Sigmoid colon (tissue), 7 donors: Measurements from ENCODE around the gene CAMSAP2. TPM values are rescaled to one million over a fixed set of nuclear protein-coding genes. Genes with fewer than 3 reads are reported as not detected.
A peak's percentile ranks its signal among the peaks of the same experiment; 100 is the strongest.

Experiments used
- DNase-seq: peaks from one replicate; pipeline ENCODE4 v3.0.0-alpha.2; 2019
- H3K27ac ChIP-seq, 4 donors: fragments of 200-600 bp; sonication (generic); one replicate each; pipeline ENCODE4 v1.5.1; 2016 to 2019; ENCODE audit warnings: mild to moderate bottlenecking in 1 of 4
- H3K27me3 ChIP-seq, 3 donors: fragments of 200-600 bp; sonication (generic); one replicate each; pipeline ENCODE4 v1.5.1; 2019; ENCODE audit warnings: mild to moderate bottlenecking in 1 of 3
- H3K36me3 ChIP-seq, 4 donors: fragments of 200-600 bp; sonication (generic); one replicate each; pipeline ENCODE4 v1.5.1; 2016 to 2019
- H3K4me1 ChIP-seq, 4 donors: fragments of 200-600 bp; sonication (generic); one replicate each; pipeline ENCODE4 v1.5.1; 2017 to 2019
- H3K4me3 ChIP-seq, 4 donors: fragments of 200-600 bp; sonication (generic); one replicate each; pipeline ENCODE4 v1.5.1; 2017 to 2019; ENCODE audit warnings: mild to moderate bottlenecking in 2 of 4, moderate library complexity in 1 of 4
- H3K9me3 ChIP-seq, 4 donors: fragments of 200-600 bp in 3 of 4; sonication (generic) in 3 of 4; one replicate each; pipeline versions ENCODE4 v1.5.1 to v1.6.1; 2013 to 2019
- EP300 ChIP-seq, 4 donors: sonication (generic); formaldehyde crosslinking; IDR thresholded peaks; one replicate each; pipeline ENCODE4 v1.6.1; 2017; ENCODE audit warnings: antibody characterized with exemption in 4 of 4
- POLR2A ChIP-seq, 2 donors: fragments of 450-650 bp; IDR thresholded peaks; one replicate each; pipeline ENCODE4 v1.6.1; 2016; ENCODE audit warnings: antibody characterized with exemption in 2 of 2, mild to moderate bottlenecking in 2 of 2, moderate library complexity in 2 of 2
- POLR2AphosphoS5 ChIP-seq, 4 donors: sonication (generic); formaldehyde crosslinking; IDR thresholded peaks; one replicate each; pipeline ENCODE4 v1.6.1; 2017; ENCODE audit warnings: antibody characterized with exemption in 4 of 4
- WGBS, 2 donors: extraction: QIAGEN DNeasy Blood & Tissue Kit; methylation state at CpG; one replicate each; pipeline ENCODE4 v1.1.7; 2013; 5-methylcytosine and 5-hydroxymethylcytosine counted together
- intact Hi-C: fragments of 100-400 bp; cut with DNase I; formaldehyde crosslinking; loops from one replicate; pipeline ENCODE4 v1.15.1; 2023
- polyA plus RNA-seq, 3 donors: library from polyadenylated mRNA; stranded (reverse); fragments of 200-250 nt; gene quantifications; one replicate each; pipeline ENCODE4 v1.2.3, GENCODE V29; 2013
- total RNA-seq, 4 donors: library from RNA; depleted of rRNA; stranded (reverse); fragments of >200 nt; gene quantifications; one replicate each; pipeline ENCODE4 v1.1.0, GENCODE V29; 2016
- TF ChIP-seq, protein P1 (sequence below), 4 experiments: fragments of 450-650 bp in 3 of 4; fragments of 200-600 bp in 1 of 4; IDR thresholded peaks; one replicate each; pipeline ENCODE4 v1.5.1; 2016 to 2019; ENCODE audit warnings: antibody characterized with exemption in 4 of 4, mild to moderate bottlenecking in 3 of 4, moderate library complexity in 2 of 4
- donor health status: healthy with polysubstance abuse.
- donor health status: Bipolar disorder and iron deficiency.
- donor health status: healthy.

The CAMSAP2 gene
- total and polyA plus RNA-seq, 7 donors = 1.2 to 40.7 (median 31.8) TPM

DNA sequence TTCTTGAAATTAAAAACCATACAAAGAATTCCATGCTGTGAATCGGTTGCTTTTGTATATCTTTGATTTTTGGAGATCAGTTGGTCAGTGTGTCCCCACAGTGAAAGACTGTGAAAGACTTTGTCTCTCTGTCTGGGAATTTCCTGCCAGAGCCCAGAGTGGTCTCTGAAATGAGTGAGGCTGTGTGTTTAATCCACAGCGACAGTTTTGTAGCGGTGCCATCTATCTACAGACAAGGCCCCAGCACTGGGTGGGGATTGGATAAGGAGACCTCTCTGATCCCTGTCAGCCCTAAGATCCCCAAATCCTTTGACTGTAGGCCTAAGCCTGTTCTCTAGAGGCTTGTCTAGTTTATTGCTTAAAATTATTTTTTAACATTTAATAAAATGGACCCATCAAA, 144.4 kb downstream of the CAMSAP2 start:
- TF ChIP-seq, protein P1, sequence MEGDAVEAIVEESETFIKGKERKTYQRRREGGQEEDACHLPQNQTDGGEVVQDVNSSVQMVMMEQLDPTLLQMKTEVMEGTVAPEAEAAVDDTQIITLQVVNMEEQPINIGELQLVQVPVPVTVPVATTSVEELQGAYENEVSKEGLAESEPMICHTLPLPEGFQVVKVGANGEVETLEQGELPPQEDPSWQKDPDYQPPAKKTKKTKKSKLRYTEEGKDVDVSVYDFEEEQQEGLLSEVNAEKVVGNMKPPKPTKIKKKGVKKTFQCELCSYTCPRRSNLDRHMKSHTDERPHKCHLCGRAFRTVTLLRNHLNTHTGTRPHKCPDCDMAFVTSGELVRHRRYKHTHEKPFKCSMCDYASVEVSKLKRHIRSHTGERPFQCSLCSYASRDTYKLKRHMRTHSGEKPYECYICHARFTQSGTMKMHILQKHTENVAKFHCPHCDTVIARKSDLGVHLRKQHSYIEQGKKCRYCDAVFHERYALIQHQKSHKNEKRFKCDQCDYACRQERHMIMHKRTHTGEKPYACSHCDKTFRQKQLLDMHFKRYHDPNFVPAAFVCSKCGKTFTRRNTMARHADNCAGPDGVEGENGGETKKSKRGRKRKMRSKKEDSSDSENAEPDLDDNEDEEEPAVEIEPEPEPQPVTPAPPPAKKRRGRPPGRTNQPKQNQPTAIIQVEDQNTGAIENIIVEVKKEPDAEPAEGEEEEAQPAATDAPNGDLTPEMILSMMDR (IDR thresholded peaks at IDR 0.05) = no peak
- TF ChIP-seq POLR2A (IDR thresholded peaks at IDR 0.05) (no peak), POLR2AphosphoS5 (IDR thresholded peaks at IDR 0.05) (no peak), EP300 (IDR thresholded peaks at IDR 0.05) (no peak)
- Histone ChIP-seq H3K27ac (no peak overlapping the region), H3K27me3 (peaks cover 0 to 16% (median 0%) of the 10 kb centered on the region in 3 donors), H3K4me3 (no peak overlapping the region), H3K9me3 (no peaks in the 10 kb centered on the region), H3K4me1 (no peaks in the 10 kb centered on the region), H3K36me3 (no peaks in the 10 kb centered on the region)
- 84 to 92% methylated on average over 3 of the region's 3 CpGs for WGBS, 2 donors
- intact Hi-C loops = no loop called here
- no peak for DNase-seq

GRCh38 chr1:200885623-200886402, 147.1 kb downstream of the CAMSAP2 start:
- H3K4me3 ChIP-seq = no peak overlapping the region
- no peaks in the 10 kb centered on the region for H3K36me3 ChIP-seq
- intact Hi-C loops = no loop called here
- peaks cover under 1 to 26% (median 8%) of the 10 kb centered on the region in 3 donors for H3K27me3 ChIP-seq
- DNase-seq = no peak
- no peak overlapping the region for H3K27ac ChIP-seq
- H3K9me3 ChIP-seq = no peaks in the 10 kb centered on the region
- TF ChIP-seq POLR2A (IDR thresholded peaks at IDR 0.05) (no peak), EP300 (IDR thresholded peaks at IDR 0.05) (no peak), POLR2AphosphoS5 (IDR thresholded peaks at IDR 0.05) (no peak)
- TF ChIP-seq, protein P1 (IDR thresholded peaks at IDR 0.05) = no peak
- 89% methylated on average over 6 of the region's 6 CpGs for WGBS, 2 donors
- peaks cover 0 to 3% (median 2%) of the 10 kb centered on the region in 4 donors for H3K4me1 ChIP-seq

GRCh38 chr1:200886594-200886993, 147.9 kb downstream of the CAMSAP2 start:
- Histone ChIP-seq H3K36me3 (no peaks in the 10 kb centered on the region), H3K4me3 (no peak overlapping the region), H3K27ac (no peak overlapping the region), H3K27me3 (peaks cover 6 to 34% (median 16%) of the 10 kb centered on the region in 3 donors), H3K4me1 (peaks cover 0 to 11% (median 9%) of the 10 kb centered on the region in 4 donors), H3K9me3 (no peaks in the 10 kb centered on the region)
- intact Hi-C loops = no loop called here
- no peak for DNase-seq
- TF ChIP-seq, protein P1 (IDR thresholded peaks at IDR 0.05) = no peak
- TF ChIP-seq POLR2A (IDR thresholded peaks at IDR 0.05) (no peak), EP300 (IDR thresholded peaks at IDR 0.05) (no peak), POLR2AphosphoS5 (IDR thresholded peaks at IDR 0.05) (no peak)
- WGBS, 2 donors = 89 to 94% methylated on average over 2 of the region's 2 CpGs

- intact Hi-C loops = no loop called here
- WGBS, 2 donors = 74 to 76% methylated on average over 11 of the region's 11 CpGs
- Histone ChIP-seq H3K4me1 (peaks cover 0 to 14% (median 12%) of the 10 kb centered on the region in 4 donors), H3K9me3 (no peaks in the 10 kb centered on the region), H3K27ac (no peak overlapping the region), H3K4me3 (no peak overlapping the region), H3K36me3 (no peaks in the 10 kb centered on the region), H3K27me3 (peaks cover 6 to 38% (median 21%) of the 10 kb centered on the region in 3 donors)
- TF ChIP-seq EP300 (IDR thresholded peaks at IDR 0.05) = no peak
- no peak for TF ChIP-seq POLR2A (IDR thresholded peaks at IDR 0.05)
- TF ChIP-seq POLR2AphosphoS5 (IDR thresholded peaks at IDR 0.05) = no peak
- TF ChIP-seq, protein P1 (IDR thresholded peaks at IDR 0.05) = no peak
- peak; percentile 25 for DNase-seq
Measured at GRCh38 chr1:200887036-200887435, 148.3 kb downstream of the CAMSAP2 start.
